ENCODE data around the gene PPIL4. TPM values are rescaled to one million over a fixed set of nuclear protein-coding genes. Genes with fewer than 3 reads are reported as not detected.

Gene PPIL4
- total RNA-seq, 1 experiment from 2014 or later: 36.9 TPM

DNA sequence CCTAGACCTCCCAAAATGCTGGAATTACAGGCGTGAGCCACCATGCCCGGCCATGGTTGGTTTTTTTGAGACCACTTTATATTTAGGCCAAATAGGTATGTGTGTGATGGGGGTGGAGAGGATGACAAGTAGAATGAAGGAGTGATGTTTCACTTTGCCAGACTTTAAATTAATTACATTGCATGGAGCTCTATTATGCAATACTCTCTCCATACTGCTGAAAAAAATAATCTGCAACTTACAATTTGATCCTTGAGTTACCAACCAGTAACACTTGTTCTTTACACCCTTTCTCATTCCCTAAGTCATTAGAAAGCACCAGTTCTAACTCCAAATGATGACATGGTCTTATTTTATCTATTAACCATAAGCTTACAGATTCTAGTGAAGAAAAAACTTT lies 47.1 kb upstream of the PPIL4 start:
- Histone ChIP-seq H2AFZ (ENCODE audit: low read length) (no peak overlapping the region), H3K23me2 (ENCODE audit: insufficient read length, low read depth, low read length, poor library complexity, severe bottlenecking) (no peaks in the 10 kb centered on the region), H3K9me3 (ENCODE audit: control insufficient read depth, low read depth, low read length) (no peaks in the 10 kb centered on the region), H3T11ph (ENCODE audit: low read length) (no peak overlapping the region), H3K79me2 (ENCODE audit: insufficient read depth, low read length) (no peaks in the 10 kb centered on the region), H2AK5ac (ENCODE audit: insufficient read length, low read length) (no peak overlapping the region), H2BK20ac (ENCODE audit: low read depth, low read length, poor library complexity, severe bottlenecking) (no peak overlapping the region), H4K20me1 (ENCODE audit: control insufficient read depth, insufficient read depth, insufficient read length) (no peaks in the 10 kb centered on the region), H3K4me1 (ENCODE audit: insufficient read depth, low read length) (no peaks in the 10 kb centered on the region), H3K18ac (ENCODE audit: insufficient read length, low read depth, low read length) (no peak overlapping the region), H4K8ac (replicated peaks; ENCODE audit: insufficient read length, low read depth, low read length) (no peak overlapping the region), H3K4ac (ENCODE audit: low read depth, low read length) (no peak overlapping the region), H4K91ac (ENCODE audit: insufficient read length, low read depth, low read length) (no peak overlapping the region), H2BK12ac (ENCODE audit: insufficient read length, low read depth, low read length) (no peak overlapping the region), H3K27me3 (ENCODE audit: insufficient read depth, low read length) (no peaks in the 10 kb centered on the region), H3K23ac (ENCODE audit: insufficient read length, low read depth, low read length) (no peak overlapping the region), H4K5ac (ENCODE audit: insufficient read length, low read depth, low read length) (no peak overlapping the region), H3K56ac (ENCODE audit: insufficient read length, low read depth, low read length) (no peak overlapping the region), H3K4me2 (ENCODE audit: insufficient read depth, insufficient read length, low read length) (no peak overlapping the region), H3K14ac (ENCODE audit: insufficient read depth, low read length) (no peak overlapping the region), H2BK5ac (ENCODE audit: insufficient read length, low read length) (no peak overlapping the region), H3K9ac (ENCODE audit: extremely low read depth, insufficient read length, low read length) (no peak overlapping the region), H2BK15ac (ENCODE audit: low read depth, low read length) (no peak overlapping the region), H2BK120ac (ENCODE audit: low read depth, low read length, poor library complexity, severe bottlenecking) (no peak overlapping the region), H3K27ac (ENCODE audit: insufficient read length, low read depth, low read length) (no peak overlapping the region), H3K79me1 (ENCODE audit: insufficient read depth, low read depth, low read length, poor library complexity, severe bottlenecking) (no peaks in the 10 kb centered on the region)
- H3K4me3 Mint-ChIP-seq: no peak overlapping the region
- H3K27ac Mint-ChIP-seq: no peak overlapping the region
- TF ChIP-seq, protein P1, sequence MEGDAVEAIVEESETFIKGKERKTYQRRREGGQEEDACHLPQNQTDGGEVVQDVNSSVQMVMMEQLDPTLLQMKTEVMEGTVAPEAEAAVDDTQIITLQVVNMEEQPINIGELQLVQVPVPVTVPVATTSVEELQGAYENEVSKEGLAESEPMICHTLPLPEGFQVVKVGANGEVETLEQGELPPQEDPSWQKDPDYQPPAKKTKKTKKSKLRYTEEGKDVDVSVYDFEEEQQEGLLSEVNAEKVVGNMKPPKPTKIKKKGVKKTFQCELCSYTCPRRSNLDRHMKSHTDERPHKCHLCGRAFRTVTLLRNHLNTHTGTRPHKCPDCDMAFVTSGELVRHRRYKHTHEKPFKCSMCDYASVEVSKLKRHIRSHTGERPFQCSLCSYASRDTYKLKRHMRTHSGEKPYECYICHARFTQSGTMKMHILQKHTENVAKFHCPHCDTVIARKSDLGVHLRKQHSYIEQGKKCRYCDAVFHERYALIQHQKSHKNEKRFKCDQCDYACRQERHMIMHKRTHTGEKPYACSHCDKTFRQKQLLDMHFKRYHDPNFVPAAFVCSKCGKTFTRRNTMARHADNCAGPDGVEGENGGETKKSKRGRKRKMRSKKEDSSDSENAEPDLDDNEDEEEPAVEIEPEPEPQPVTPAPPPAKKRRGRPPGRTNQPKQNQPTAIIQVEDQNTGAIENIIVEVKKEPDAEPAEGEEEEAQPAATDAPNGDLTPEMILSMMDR (conservative IDR thresholded peaks at IDR 0.05): no peak
- H3K9me3 Mint-ChIP-seq: no peaks in the 10 kb centered on the region
- WGBS (ENCODE audit: extremely low coverage, insufficient read length, low lambda C conversion rate): no CpG with 5 or more reads among the region's 2 CpGs
- no peaks in the 10 kb centered on the region for H3K4me1 Mint-ChIP-seq
- peaks cover 16 to 61% (median 42%) of the 10 kb centered on the region in 3 experiments for H3K36me3 Mint-ChIP-seq (ENCODE audit: insufficient read depth in 1 of 3, low read depth in 3 of 3)
- DNase-seq: no peak
- H3K27me3 Mint-ChIP-seq (ENCODE audit: low read depth): no peaks in the 10 kb centered on the region; the same call in 1 of the 2 replicates

Data from H9 (cell line).